Sigmoid colon (tissue), 7 donors: ENCODE data around the gene LYPD8. TPM values are rescaled to one million over a fixed set of nuclear protein-coding genes. Genes with fewer than 3 reads are reported as not detected.

ENCODE experiments used
- DNase-seq: peaks from one replicate; pipeline ENCODE4 v3.0.0-alpha.2; 2019
- H3K27ac ChIP-seq, 4 donors: fragments of 200-600 bp; sonication (generic); one replicate each; pipeline ENCODE4 v1.5.1; 2016 to 2019; ENCODE audit warnings: mild to moderate bottlenecking in 1 of 4
- H3K27me3 ChIP-seq, 3 donors: fragments of 200-600 bp; sonication (generic); one replicate each; pipeline ENCODE4 v1.5.1; 2019; ENCODE audit warnings: mild to moderate bottlenecking in 1 of 3
- H3K36me3 ChIP-seq, 4 donors: fragments of 200-600 bp; sonication (generic); one replicate each; pipeline ENCODE4 v1.5.1; 2016 to 2019
- H3K4me1 ChIP-seq, 4 donors: fragments of 200-600 bp; sonication (generic); one replicate each; pipeline ENCODE4 v1.5.1; 2017 to 2019
- H3K4me3 ChIP-seq, 4 donors: fragments of 200-600 bp; sonication (generic); one replicate each; pipeline ENCODE4 v1.5.1; 2017 to 2019; ENCODE audit warnings: mild to moderate bottlenecking in 2 of 4, moderate library complexity in 1 of 4
- H3K9me3 ChIP-seq, 4 donors: fragments of 200-600 bp in 3 of 4; sonication (generic) in 3 of 4; one replicate each; pipeline versions ENCODE4 v1.5.1 to v1.6.1; 2013 to 2019
- CTCF ChIP-seq, 4 experiments: fragments of 450-650 bp in 3 of 4; fragments of 200-600 bp in 1 of 4; IDR thresholded peaks; one replicate each; pipeline ENCODE4 v1.5.1; 2016 to 2019; ENCODE audit warnings: antibody characterized with exemption in 4 of 4, mild to moderate bottlenecking in 3 of 4, moderate library complexity in 2 of 4
- EP300 ChIP-seq, 4 donors: sonication (generic); formaldehyde crosslinking; IDR thresholded peaks; one replicate each; pipeline ENCODE4 v1.6.1; 2017; ENCODE audit warnings: antibody characterized with exemption in 4 of 4
- POLR2A ChIP-seq, 2 donors: fragments of 450-650 bp; IDR thresholded peaks; one replicate each; pipeline ENCODE4 v1.6.1; 2016; ENCODE audit warnings: antibody characterized with exemption in 2 of 2, mild to moderate bottlenecking in 2 of 2, moderate library complexity in 2 of 2
- POLR2AphosphoS5 ChIP-seq, 4 donors: sonication (generic); formaldehyde crosslinking; IDR thresholded peaks; one replicate each; pipeline ENCODE4 v1.6.1; 2017; ENCODE audit warnings: antibody characterized with exemption in 4 of 4
- WGBS, 2 donors: extraction: QIAGEN DNeasy Blood & Tissue Kit; methylation state at CpG; one replicate each; pipeline ENCODE4 v1.1.7; 2013; 5-methylcytosine and 5-hydroxymethylcytosine counted together
- intact Hi-C: fragments of 100-400 bp; cut with DNase I; formaldehyde crosslinking; loops from one replicate; pipeline ENCODE4 v1.15.1; 2023
- polyA plus RNA-seq, 3 donors: library from polyadenylated mRNA; stranded (reverse); fragments of 200-250 nt; gene quantifications; one replicate each; pipeline ENCODE4 v1.2.3, GENCODE V29; 2013
- total RNA-seq, 4 donors: library from RNA; depleted of rRNA; stranded (reverse); fragments of >200 nt; gene quantifications; one replicate each; pipeline ENCODE4 v1.1.0, GENCODE V29; 2016
- donor health status: healthy with polysubstance abuse.
- donor health status: Bipolar disorder and iron deficiency.
- donor health status: healthy.

Gene LYPD8
- total and polyA plus RNA-seq, 7 donors: 0.36 to 237 (median 111) TPM; not detected in 2

DNA sequence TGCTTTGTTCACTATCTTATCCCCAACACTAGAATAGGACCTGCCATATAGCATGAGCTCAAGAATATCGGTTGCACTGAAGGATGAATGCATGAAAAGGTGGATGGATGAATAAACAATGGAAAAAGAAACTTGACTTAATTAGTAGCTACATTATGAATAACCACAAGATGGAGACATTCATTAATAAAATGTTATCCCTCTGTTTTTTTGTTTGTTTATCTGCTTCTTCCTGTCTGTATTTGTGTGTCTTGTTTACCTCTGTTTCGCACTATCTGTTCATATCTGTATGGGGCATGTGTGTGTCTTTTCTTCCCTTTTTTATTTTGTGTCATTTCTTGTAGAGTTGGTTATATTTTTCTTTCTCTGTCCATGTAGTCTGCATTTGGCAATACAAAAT is 51.9 kb downstream of the LYPD8 start:
- TF ChIP-seq CTCF (IDR thresholded peaks at IDR 0.05) (no peak), POLR2A (IDR thresholded peaks at IDR 0.05) (no peak), EP300 (IDR thresholded peaks at IDR 0.05) (no peak), POLR2AphosphoS5 (IDR thresholded peaks at IDR 0.05) (no peak)

DNA sequence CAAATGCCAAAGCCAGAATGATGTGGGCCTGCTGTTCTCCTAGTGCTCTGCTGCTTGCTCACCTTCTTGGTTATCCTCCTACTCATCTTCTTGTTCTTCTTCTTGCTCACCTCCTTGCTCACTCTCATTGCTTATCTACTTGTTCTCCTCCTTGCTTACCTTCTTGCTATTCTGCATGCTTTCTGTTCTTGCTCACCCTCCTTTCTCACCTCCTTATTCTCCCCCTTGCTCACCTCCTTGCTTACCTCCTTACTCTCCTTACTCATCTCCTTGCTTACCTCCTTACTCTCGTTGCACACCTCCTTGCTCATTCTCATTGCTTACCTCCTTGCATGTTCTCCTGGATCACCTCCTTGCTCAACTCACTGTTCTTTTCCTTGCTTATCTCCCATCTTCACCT is 52.8 kb downstream of the LYPD8 start, which contains the start of gene OR14I1:
Gene OR14I1 (minus strand): TSS at position 53 of the 400 bp plus-strand sequence.
- Histone ChIP-seq H3K27me3 (no peaks in the 10 kb centered on the region), H3K4me3 (no peak within 1 kb of the TSS), H3K4me1 (no peaks in the 10 kb centered on the region), H3K36me3 (no peaks in the 10 kb centered on the region), H3K27ac (no peak within 1 kb of the TSS), H3K9me3 (no peaks in the 10 kb centered on the region)
- 70 to 81% methylated on average over 1 of the region's 1 CpG for WGBS, 2 donors
- TF ChIP-seq POLR2AphosphoS5 (IDR thresholded peaks at IDR 0.05) (no peak), CTCF (IDR thresholded peaks at IDR 0.05) (no peak), POLR2A (IDR thresholded peaks at IDR 0.05) (no peak), EP300 (IDR thresholded peaks at IDR 0.05) (no peak)
- intact Hi-C loops: no loop called here
- no peak for DNase-seq

More for the DNA sequence above, 51.9 kb downstream of the LYPD8 start:
- 63 to 83% methylated on average over 2 of the region's 2 CpGs for WGBS, 2 donors
- no peak overlapping the region for H3K27ac ChIP-seq
- intact Hi-C loops: no loop called here
- no peak for DNase-seq
- H3K36me3 ChIP-seq: no peaks in the 10 kb centered on the region
- no peaks in the 10 kb centered on the region for H3K4me1 ChIP-seq
- H3K9me3 ChIP-seq: no peaks in the 10 kb centered on the region
- no peaks in the 10 kb centered on the region for H3K27me3 ChIP-seq
- no peak overlapping the region for H3K4me3 ChIP-seq

DNA sequence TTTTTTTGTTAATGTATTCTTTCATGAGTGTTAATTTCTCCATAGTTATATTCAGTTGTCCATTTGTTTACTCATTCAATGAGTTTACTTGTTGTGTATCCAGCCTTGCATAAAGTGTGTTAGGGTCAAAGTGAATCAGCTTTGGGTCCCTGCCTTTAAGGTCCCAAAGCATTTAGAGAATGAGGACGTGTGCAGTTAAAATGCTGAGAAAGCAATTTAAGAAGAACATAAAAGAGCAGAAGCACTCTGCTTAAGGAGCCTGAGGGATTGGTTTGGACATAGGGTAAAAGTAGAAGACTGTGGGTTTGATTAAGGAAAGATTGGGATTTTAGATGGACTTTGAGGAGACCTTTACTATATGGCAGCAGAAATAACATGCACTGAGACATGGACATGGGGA is 56.5 kb downstream of the LYPD8 start:
- Histone ChIP-seq H3K27ac (no peak overlapping the region), H3K4me1 (peaks cover 0 to 7% (median 0%) of the 10 kb centered on the region in 4 donors), H3K27me3 (no peaks in the 10 kb centered on the region), H3K36me3 (no peaks in the 10 kb centered on the region), H3K9me3 (no peaks in the 10 kb centered on the region), H3K4me3 (no peak overlapping the region)
- TF ChIP-seq CTCF (IDR thresholded peaks at IDR 0.05): no peak
- DNase-seq: no peak
- 68 to 79% methylated on average over 1 of the region's 1 CpG for WGBS, 2 donors
- intact Hi-C loops: no loop called here

DNA sequence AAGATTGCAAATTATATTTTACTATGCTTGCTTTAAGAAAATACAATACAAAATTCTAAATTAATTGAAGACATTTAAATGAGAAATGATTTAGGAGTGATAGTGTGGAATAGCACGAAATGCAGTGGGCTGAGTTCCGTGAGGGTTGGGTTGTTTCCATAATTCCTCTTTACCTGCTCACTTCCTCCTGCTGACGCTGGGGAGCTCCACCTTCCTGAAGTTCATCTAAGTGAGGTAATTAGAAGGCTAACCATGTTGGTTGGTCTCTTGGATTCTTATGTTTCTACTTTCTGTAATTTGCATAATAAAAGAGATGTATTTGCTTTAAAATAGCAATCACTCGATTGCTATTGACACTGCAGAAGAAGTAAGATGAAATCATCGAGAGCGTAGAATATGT is 57.7 kb downstream of the LYPD8 start:
- intact Hi-C loops: no loop called here
- Histone ChIP-seq H3K27ac (no peak overlapping the region), H3K4me3 (no peak overlapping the region), H3K36me3 (no peaks in the 10 kb centered on the region), H3K27me3 (no peaks in the 10 kb centered on the region), H3K4me1 (peaks cover 0 to 7% (median 0%) of the 10 kb centered on the region in 4 donors), H3K9me3 (no peaks in the 10 kb centered on the region)
- TF ChIP-seq POLR2AphosphoS5 (IDR thresholded peaks at IDR 0.05) (no peak), CTCF (IDR thresholded peaks at IDR 0.05) (peak in 1 of 4 experiments; percentile 11), POLR2A (IDR thresholded peaks at IDR 0.05) (no peak), EP300 (IDR thresholded peaks at IDR 0.05) (no peak)
- DNase-seq: no peak
- WGBS, 2 donors: 53 to 83% methylated on average over 6 of the region's 6 CpGs

DNA sequence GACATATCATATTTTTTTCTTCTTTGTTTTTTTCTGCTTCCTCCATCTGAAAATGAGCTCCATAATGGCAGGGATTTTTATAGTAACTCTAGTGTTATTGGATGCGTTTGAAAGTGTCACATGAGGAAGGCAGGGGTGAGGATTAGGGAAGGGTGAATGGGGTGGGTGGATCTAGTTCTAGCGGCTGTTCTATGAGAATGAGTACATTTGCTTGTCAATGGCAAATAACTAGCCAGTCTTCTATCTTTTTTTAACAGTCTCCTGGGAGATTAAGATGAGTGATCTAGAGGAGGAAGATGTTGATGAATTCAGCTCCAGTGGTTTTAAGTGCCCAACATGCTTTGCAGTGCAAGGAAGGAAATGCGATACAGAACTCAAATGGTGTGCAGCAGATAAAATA is 58.8 kb downstream of the LYPD8 start:
- Histone ChIP-seq H3K4me3 (no peak overlapping the region), H3K27ac (no peak overlapping the region), H3K4me1 (peaks cover 0 to 7% (median 0%) of the 10 kb centered on the region in 4 donors), H3K36me3 (no peaks in the 10 kb centered on the region), H3K27me3 (no peaks in the 10 kb centered on the region), H3K9me3 (no peaks in the 10 kb centered on the region)
- TF ChIP-seq POLR2AphosphoS5 (IDR thresholded peaks at IDR 0.05) (no peak), POLR2A (IDR thresholded peaks at IDR 0.05) (no peak), EP300 (IDR thresholded peaks at IDR 0.05) (no peak), CTCF (IDR thresholded peaks at IDR 0.05) (no peak)
- intact Hi-C loops: no loop called here
- no peak for DNase-seq
- 79 to 84% methylated on average over 3 of the region's 3 CpGs for WGBS, 2 donors
